ENCODE results near the gene MYO7A. TPM values are rescaled to one million over a fixed set of nuclear protein-coding genes. Genes with fewer than 3 reads are reported as not detected.

The MYO7A gene
- total and polyA plus RNA-seq, 2 of the 4 experiments (the other 2 are of a cell fraction): 0.02 TPM; not detected in 1

- POLR2A ChIA-PET (ENCODE audit: unreplicated experiment): interaction anchor here (0.6 kb wide), 1 partner anchor 57 kb away, joined by 10 read pairs; no protein-coding TSS in a partner anchor
- H3K9me1 ChIP-seq (ENCODE audit: insufficient read depth, low read length): peaks cover 12% of the 10 kb centered on the region
- H2BK15ac ChIP-seq (ENCODE audit: low read depth, low read length): no peak overlapping the region
- H3K27me3 ChIP-seq (ENCODE audit: control insufficient read depth, insufficient read depth, low read length): no peaks in the 10 kb centered on the region
- 62% methylated on average over 8 of the region's 8 CpGs; no CpG with 5 or more reads in 1 of the 2 experiments for WGBS, 2 experiments (ENCODE audit: extremely low coverage in 2 of 2, insufficient read length in 1 of 2)
- CTCF ChIA-PET: interaction anchor here (1.1 kb wide), 1 partner anchor 23 kb away, joined by 5 read pairs; the partner anchor contains the start of gene MYO7A
- H3K9me3 ChIP-seq (ENCODE audit: control insufficient read depth, insufficient read depth, low read length): no peaks in the 10 kb centered on the region
- H4K91ac ChIP-seq (ENCODE audit: insufficient read depth, low read depth, low read length): no peak overlapping the region
- peaks cover 0 to 11% of the 10 kb centered on the region in 2 experiments; a peak in 1 of 4 replicates for H3K79me1 ChIP-seq (ENCODE audit: low read depth in 1 of 2, low read length in 2 of 2)
- no peak overlapping the region for H2AK5ac ChIP-seq (ENCODE audit: low read depth, low read length)
- H4K8ac ChIP-seq (ENCODE audit: low read depth in 2 of 2, low read length in 2 of 2): no peak overlapping the region
- H3K36me3 ChIP-seq (ENCODE audit: control insufficient read depth, insufficient read depth, low read length): peaks cover 2% of the 10 kb centered on the region; the same call in 1 of the 2 replicates
- H3K4me1 ChIP-seq (ENCODE audit: control insufficient read depth, insufficient read depth, low read length): peaks cover 19% of the 10 kb centered on the region
- dilution Hi-C loops (cut with HindIII; ENCODE audit: low sequenced_read_pairs, unreplicated experiment) (no loop called here), in situ Hi-C loops (cut with MboI; ENCODE audit: low sequenced_read_pairs) (no loop called here), intact Hi-C loops (cut with micrococcal nuclease) (no loop called here)
- no peak overlapping the region for H2BK5ac ChIP-seq (ENCODE audit: low read depth, low read length, poor library complexity, severe bottlenecking)
- H2BK20ac ChIP-seq (ENCODE audit: low read depth, low read length): no peak overlapping the region
- DNase-seq (peak; percentile 49), ATAC-seq (ENCODE audit: low read depth) (peak; percentile 39)
- H4K20me1 ChIP-seq (ENCODE audit: insufficient read depth, low read length): peaks cover 9% of the 10 kb centered on the region; the same call in 1 of the 2 replicates
- H3K4ac ChIP-seq (ENCODE audit: low read depth, low read length): no peak overlapping the region
- peak overlapping the region; percentile 68 for H2AFZ ChIP-seq (replicated peaks; ENCODE audit: low read length, poor library complexity)
- no peak overlapping the region for H4K5ac ChIP-seq (ENCODE audit: low read depth, low read length)
- H3K4me2 ChIP-seq (ENCODE audit: low read depth, low read length): no peak overlapping the region
- no peak overlapping the region for H3K23ac ChIP-seq (ENCODE audit: low read depth, low read length)
- H3K4me3 ChIP-seq (ENCODE audit: insufficient read depth, low read depth, low read length): no peak overlapping the region
- no TSS peak for BruUV-seq (replicated peaks)
- H3K27ac ChIP-seq (ENCODE audit: insufficient read depth, low read length): no peak overlapping the region
- no peak overlapping the region for H2BK120ac ChIP-seq (ENCODE audit: low read depth, low read length)
- H3K56ac ChIP-seq (ENCODE audit: extremely low read depth, insufficient read depth, low read length): no peak overlapping the region
- H3K14ac ChIP-seq (replicated peaks; ENCODE audit: low read depth, low read length): no peak overlapping the region; the same call in 1 of the 2 replicates
- no peak for TF ChIP-seq MAFK (IDR thresholded peaks at IDR 0.05; ENCODE audit: low read depth, low read length)
- TF ChIP-seq MXI1 (IDR thresholded peaks at IDR 0.05; ENCODE audit: borderline replicate concordance, low read depth, low read length): no peak
- TF ChIP-seq FOS (IDR thresholded peaks at IDR 0.05; ENCODE audit: low read depth, low read length): no peak
- no peak for TF ChIP-seq SMC3 (IDR thresholded peaks at IDR 0.05; ENCODE audit: low read depth, low read length)
- H3K18ac ChIP-seq (ENCODE audit: low read depth, low read length): no peak overlapping the region
- H3K9ac ChIP-seq (ENCODE audit: low read depth, low read length): no peak overlapping the region
- peak overlapping the region; percentile 34 for H2AK9ac ChIP-seq (replicated peaks; ENCODE audit: low read depth, low read length, poor library complexity)
Observed at GRCh38 chr11:77104727-77105126, 23.3 kb upstream of the MYO7A start.
